ENCODE measurements around the gene RNASEH1.

GRCh38 chr2:3536682-3537632 is 21.2 kb downstream of the RNASEH1 start:
- TF ChIP-seq ZNF703 (CRISPR knock-in tag; IDR thresholded peaks at IDR 0.05; ENCODE audit: borderline replicate concordance) (no peak), SRSF1 (optimal IDR thresholded peaks at IDR 0.05; ENCODE audit: low read depth, low read length) (no peak), REPIN1 (CRISPR knock-in tag; IDR thresholded peaks at IDR 0.05; ENCODE audit: borderline replicate concordance, low read depth) (no peak; the same call in 1 of the 2 replicates), RERE (CRISPR knock-in tag; IDR thresholded peaks at IDR 0.05; ENCODE audit: low read depth) (no peak), FOXC1 (CRISPR knock-in tag; IDR thresholded peaks at IDR 0.05; ENCODE audit: borderline replicate concordance) (no peak), SIN3A (IDR thresholded peaks at IDR 0.05; ENCODE audit: borderline replicate concordance, low read depth, low read length) (no peak), ZBTB20 (CRISPR knock-in tag; IDR thresholded peaks at IDR 0.05; ENCODE audit: borderline replicate concordance, low read depth) (no peak), NFYB (CRISPR knock-in tag; IDR thresholded peaks at IDR 0.05) (no peak)
- TF ChIP-seq, protein P1, sequence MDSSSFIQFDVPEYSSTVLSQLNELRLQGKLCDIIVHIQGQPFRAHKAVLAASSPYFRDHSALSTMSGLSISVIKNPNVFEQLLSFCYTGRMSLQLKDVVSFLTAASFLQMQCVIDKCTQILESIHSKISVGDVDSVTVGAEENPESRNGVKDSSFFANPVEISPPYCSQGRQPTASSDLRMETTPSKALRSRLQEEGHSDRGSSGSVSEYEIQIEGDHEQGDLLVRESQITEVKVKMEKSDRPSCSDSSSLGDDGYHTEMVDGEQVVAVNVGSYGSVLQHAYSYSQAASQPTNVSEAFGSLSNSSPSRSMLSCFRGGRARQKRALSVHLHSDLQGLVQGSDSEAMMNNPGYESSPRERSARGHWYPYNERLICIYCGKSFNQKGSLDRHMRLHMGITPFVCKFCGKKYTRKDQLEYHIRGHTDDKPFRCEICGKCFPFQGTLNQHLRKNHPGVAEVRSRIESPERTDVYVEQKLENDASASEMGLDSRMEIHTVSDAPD (CRISPR knock-in tag; IDR thresholded peaks at IDR 0.05), result no peak

Measured in HepG2 (cell line).